NCI-H1092 (cell line): ENCODE measurements around the gene TNNT2.

Experiments
- DNase-seq: peaks from one replicate; lab custom pipeline; 2025; lab: John Stamatoyannopoulos, UW

The TNNT2 gene

DNA sequence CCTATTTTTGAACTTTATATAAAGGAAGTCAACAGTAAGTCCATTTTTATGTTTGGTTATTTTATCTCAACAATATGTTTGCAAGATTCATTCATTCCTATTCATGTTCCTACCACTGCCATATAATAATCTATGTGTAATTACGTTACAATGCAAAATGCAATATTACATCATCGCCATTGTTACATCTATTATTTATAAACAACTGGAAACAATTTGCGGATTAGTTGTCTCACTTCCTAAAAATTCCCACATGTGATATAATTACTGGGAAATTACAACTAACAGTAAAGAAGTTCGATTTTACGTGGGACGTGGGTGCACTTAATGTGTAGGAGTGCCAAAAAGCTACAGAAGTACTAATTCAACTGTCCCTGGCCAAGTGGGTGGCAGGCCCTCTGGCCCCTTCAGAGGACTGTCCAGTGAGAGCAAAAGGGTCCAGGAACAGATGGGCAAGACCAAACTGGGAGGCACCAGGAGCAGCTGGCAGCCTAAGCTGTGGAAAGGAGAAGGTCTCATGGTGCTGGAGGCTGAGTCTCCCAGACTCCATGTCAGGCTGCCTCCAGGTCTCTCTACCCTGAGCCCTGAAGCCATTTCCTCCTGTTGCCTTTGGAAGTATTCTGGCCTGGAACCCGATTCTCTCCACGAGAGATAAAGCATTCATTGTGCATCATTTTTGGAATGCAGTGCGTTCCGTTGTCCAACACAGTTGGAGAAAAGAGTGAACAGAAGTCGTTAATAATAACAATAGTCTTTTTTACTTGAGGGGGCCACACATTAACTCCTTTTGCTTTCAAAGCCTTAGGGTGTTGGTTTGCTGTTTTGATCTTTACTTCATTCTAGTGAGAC lies 42.9 kb downstream of the TNNT2 start:
- no peak for DNase-seq

DNA sequence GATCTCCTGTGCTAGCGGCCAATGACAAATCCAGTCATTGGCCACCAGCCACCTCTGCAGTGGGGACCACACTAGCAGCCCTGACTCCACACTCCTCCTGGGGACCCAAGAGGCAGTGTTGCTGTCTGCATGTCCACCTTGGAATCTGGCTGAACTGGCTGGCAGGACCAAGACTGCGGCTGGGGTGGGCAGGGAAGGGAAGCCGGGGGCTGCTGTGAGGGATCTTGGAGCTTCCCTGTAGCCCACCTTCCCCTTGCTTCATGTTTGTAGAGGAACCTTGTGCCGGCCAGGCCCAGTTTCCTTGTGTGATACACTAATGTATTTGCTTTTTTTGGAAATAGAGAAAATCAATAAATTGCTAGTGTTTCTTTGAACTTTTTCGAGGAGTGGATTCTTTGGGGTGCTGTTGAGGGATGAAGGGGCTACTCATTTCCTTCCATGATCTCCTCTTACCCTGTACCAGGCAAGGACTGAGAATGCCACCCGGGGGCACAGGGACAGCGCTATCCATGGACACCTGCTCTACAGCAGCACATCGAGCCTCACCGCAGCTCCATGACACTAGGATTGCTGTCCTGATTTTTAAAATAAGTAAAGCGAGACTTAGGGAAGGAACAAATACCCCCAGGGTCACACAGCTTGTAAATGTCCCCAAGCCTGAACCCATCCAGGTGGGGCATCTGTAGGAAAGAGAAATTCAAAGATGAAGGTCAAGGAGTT lies 44.7 kb downstream of the TNNT2 start:
- DNase-seq, result no peak

DNA sequence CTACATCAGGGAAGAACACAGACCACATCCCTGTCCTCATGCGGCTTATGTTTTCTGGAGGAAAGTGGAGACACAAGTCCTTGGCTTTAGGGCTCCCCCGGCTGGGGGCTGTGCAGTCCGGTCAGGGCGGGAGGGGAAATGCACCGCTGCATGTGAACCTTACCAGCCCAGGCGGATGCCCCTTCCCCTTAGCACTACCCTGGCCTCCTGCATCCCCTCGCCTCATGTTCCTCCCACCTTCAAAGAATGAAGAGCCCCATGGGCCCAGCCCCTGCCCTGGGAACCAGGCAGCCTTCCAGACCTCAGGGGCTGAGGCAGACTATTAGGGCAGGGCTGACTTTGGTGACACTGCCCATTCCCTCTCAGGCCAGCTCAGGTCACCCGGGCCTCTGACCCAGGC lies 45.5 kb downstream of the TNNT2 start:
- DNase-seq, result no peak

DNA sequence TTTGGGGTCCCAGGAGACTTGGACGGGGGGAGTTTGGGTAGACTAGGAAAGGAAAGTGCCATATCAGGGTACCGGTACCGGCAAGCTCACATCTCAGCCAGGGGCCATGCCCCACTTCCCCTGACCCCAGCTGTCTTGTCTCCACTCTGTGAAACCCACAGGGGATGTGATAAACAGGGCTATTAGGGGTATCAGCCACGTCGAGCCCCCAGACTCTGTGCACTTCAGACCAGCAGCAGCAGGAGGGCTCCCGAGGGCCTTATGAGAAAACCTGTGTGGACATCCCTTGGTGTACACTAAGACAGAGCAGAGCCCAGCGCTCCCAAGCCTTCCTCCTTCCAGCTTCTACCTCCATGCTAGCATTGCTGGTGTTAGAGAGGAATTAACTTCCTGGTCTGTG lies 46.3 kb downstream of the TNNT2 start:
- DNase-seq, result no peak

DNA sequence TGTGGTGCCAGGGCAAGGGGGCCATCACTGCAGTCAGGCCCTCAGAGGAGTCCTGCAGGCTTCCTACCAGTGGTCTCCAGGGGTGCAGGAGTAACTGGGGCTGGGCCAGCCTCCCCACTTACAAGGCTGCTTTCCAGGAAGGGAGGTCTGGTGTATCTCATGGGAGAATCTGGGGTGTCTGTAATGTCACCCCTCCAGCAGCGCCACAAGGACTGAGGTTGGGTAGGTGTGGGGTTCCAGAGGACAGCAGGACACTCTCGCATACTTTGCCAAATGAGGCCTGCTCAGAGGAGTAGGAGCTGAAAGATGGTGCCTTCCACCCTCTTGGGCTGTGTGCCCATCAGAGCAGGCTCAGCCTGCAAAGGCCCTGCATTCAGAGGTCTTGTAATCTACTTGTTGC lies 46.9 kb downstream of the TNNT2 start:
- DNase-seq, result no peak

DNA sequence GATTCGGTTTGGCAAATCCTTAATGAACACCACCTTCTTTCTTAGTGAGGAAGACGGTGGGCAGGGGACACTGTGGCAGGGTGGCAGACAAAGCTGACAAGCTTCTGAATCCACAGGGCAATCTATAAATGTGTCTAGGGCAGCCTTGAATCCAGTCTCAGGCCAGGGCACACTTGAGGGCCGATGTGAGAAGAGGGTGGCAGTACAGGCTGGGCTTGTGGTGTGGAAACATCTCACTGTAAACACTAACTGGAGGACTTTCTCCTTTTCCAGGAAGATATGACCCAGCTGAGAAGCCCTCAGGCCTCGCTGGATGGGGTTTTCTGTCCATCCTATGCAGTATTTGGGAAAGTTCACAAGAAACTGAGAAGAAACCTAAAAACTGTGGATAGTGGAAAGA lies 47.7 kb downstream of the TNNT2 start:
- DNase-seq, result no peak

DNA sequence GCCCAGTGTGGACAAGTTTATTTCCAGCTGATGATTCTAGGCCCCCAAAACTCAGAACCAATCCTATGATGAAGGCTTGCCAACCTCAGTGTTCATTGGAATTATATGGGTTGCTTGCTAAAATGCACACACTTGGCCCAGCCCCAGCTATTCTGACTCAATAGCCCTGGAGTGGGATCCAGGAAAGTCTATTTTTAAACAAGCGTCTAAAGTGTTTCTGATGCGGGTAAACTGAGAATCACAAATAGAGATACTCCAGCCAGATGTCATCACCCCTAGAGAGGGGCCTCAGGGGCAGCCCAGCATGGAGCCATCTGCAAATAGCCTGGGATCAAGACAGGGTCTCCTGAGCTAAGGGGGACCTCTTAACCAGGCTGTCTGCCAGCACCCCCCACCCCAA lies 48.2 kb downstream of the TNNT2 start:
- DNase-seq, result no peak

DNA sequence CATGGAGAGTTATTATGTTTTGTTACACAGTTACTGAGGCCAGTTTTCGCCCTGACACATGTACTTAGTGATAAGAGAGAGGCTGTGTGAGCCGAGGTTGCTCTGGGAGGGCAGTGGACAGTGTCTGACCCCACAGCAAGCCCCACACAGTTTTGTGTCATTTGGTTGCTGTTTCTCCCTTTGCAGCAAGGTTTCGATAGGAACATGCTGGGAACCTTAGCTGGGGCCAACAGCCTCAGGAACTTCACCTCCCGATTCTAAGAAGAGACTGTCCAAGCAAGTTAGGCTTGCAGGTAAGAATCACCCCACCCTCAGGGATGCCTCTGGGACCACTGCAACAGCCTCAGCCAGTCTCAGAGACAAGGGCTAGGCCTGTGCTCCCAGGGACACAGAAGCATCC lies 48.9 kb downstream of the TNNT2 start:
- no peak for DNase-seq

DNA sequence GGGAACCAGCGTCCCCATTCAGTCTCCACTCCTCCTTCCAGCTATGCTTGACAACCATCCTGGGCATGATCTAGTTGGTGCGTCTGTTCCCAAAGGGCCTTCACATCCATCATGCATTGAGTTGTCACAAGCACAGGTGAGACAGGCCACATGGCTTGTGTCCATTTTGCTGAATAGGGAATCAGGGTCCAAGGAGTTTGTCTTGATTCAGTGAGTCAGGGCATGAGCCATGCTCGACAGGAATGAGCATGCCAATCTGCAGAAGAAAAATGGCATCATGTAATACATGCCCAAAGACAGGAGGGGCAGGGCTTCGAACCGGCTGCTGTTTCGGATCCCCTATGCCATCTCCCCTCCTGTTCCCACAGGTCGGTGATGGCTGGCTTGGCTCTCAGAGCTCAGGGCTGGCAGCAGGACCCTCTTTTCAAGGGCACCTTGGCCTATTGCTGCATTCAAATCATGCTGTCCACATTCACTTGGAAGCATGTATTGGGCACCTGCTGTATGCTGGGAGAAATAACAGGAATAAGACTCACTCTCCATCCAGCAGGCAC lies 49.7 kb downstream of the TNNT2 start:
- no peak for DNase-seq

DNA sequence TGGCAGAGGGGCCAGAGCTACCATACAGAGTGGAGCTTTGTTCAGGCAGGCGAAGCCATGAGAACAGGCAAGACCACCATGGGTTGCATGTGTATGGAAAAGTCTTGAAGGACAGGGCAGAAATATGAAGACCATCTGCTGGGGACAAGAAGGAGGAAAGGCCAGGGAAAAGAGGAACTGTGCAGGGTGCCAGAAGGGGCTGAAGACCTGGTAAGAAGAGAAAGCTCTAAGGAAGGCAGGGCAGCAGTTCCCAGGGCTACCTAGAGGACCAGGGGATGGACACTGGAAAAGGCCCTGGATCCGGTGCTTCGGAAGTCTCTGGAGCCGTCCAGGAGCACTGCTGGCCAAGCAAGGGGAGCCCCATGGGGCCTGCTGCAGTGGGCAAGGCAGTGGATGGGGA lies 50.8 kb downstream of the TNNT2 start:
- DNase-seq, result no peak

DNA sequence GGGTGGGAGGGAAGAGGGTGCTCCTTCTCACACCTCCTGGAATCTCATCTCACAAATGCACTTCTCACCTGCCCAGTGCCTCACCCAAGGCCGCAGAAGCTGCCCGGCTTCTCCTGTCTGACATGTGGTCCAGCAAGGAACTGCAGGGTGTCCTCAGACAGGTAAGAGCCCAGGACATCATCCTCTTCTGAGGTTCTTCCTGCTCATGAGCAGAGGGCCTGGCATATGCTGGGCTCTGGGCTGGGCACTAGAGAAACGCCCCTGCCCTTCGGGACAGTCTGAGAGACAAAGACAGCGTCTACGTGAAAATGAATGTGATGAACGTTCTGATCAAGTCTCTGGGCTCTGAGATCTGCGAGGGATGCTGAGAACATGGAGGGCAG lies 51.8 kb downstream of the TNNT2 start:
- DNase-seq, result no peak

DNA sequence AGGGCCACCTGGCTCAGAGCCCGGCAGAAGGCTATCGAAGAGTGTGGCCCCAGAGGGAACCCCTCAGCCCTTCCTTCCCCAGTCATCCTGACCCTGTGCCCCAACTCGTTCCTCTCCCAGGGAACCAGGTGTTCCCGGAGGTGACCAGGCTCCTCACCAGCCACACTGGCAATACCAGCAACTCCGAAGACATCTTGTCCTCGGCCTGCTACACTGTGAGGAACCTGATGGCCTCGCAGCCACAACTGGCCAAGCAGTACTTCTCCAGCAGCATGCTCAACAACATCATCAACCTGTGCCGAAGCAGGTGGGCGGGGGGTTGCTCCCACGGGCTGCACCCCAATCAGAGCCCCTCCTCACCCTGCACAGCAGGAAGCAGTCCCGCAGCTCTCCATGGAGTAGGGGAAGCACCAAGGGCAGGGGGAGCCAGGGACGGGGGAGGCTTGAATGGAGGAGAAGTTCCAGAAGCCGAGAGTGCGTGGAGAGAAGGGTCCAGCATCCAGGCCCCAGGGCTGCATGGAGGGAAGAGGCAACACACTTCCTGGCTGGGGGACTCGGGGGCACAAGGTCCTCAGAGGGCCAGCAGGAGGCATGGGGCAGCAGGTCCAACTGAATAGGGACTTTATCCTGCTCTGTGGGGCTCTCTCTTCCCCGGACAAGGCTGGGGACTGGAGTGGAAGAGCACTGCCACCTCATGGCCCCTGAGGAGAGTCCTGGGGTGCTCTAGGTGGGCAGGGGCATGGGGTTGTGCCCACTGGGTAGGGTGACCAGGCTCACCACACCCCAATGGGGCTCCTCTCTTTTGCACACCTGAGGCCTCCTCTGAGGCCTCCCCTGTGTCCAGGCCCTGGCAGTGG lies 52.4 kb downstream of the TNNT2 start:
- DNase-seq, result no peak

DNA sequence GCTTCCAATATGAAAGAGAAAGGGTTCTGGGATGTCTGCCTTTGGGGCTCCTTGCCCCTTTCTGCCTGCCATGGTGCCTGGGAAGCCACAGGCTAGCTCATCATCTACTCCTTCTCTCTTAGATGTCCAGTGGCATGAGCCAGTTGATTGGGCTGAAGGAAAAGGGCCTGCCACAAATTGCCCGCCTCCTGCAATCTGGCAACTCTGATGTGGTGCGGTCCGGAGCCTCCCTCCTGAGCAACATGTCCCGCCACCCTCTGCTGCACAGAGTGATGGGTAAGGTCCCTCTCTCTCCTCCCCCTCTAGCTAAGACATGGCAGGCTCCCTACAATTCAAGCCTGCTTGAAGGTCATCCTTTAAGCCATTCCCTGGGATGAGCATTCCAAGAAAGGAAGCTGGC lies 53.2 kb downstream of the TNNT2 start:
- DNase-seq, result no peak

DNA sequence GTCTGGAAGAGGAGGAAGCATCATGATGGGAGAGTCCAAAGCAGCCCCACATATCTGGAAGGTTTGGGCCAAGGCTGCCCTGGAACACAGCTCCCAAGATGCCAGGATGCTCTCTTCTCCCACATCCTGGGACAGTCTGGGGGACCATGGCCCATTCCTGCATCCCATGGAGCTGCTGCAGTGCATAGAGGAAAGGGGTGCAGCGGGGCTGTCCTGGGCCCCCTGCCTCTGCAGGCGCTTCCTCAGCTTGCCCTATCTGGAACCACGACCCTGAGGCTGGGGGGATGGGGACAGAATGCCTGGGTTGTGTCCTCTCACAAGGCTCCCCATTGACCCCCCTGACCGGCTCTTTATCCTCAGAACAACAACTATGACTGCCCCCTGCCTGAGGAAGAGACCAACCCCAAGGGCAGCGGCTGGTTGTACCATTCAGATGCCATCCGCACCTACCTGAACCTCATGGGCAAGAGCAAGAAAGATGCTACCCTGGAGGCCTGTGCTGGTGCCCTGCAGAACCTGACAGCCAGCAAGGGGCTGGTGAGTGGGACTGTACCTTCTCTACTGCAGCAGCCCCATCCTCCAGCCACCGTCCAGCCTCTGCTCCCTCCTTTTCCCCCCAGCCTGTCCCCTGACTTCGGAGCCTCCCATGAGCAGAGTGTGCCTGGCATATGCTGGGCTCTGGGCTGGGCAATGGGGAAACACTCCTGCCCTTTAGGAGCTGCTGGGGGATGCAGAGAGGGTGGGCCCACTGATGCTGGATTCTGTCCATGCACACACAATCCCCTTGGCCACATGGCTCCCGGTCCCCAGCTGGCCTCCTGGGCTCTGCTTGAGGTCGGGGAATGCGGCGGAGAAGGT lies 54.6 kb downstream of the TNNT2 start:
- DNase-seq, result no peak

DNA sequence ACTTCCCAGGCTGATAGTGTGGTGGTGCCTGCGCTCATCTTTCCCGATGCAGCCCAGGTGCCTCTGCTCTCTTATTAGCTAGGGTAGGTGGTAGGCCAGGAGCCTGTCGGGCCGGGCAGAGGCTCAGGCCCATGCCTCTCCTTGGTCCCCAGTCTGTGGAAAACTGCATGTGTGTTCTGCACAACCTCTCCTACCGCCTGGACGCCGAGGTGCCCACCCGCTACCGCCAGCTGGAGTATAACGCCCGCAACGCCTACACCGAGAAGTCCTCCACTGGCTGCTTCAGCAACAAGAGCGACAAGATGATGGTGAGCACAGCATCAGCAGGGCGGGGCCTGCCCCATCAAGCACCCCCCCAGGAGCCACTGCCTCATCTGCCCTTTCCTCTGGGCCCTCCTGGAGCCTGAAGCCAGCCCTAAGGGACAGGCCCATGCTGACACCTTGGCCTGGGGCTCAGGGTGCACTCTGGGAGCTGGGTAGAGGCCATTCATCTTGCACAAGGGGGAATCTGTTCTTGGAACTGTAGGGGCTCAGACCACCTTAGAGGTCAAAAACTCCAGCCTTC lies 55.6 kb downstream of the TNNT2 start:
- no peak for DNase-seq

DNA sequence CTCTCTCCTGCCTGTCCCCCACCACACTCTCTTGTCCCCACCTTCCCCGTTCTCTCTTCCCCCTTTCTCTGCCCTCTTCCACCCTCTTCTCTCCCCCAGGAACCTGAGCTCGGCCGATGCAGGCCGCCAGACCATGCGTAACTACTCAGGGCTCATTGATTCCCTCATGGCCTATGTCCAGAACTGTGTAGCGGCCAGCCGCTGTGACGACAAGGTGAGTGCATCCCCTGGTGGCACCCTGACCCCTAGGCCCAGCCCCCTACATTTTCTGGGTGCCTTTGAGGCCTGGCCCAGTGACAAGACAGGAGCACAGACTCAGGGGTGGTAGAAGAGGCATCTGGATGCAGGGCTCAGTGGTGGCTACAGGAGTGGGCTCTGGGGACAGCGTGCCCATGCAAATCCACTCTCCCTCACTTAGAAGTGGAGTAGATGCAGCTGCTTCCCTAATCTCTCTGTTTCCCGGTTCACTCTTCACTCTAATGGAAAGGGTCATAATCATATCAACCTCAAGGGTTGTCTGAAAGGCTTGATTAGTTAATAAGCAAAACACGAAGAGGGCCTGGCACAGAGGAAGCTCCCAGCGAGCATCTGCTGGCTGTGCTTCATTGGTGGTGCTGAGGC lies 57.2 kb downstream of the TNNT2 start:
- peak; percentile 58 for DNase-seq

DNA sequence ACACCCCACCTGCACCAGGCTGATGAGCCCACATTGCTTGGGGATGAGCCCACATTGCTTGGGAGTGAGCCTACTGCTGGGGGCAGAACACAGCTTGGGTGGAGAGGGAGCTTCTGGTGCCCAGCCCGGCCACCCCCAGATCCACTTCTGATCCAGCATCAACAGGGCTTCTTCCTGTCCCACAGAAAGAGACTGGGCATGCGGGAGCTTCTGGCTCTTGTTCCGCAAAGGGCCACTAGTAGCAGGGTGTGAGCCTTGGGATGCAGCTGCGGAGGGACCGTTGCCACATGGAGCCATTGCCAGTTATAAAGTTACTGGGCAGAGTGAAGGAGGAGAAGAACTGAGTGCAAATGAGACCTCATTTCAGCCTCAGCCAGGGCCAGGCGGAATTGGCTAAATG lies 57.8 kb downstream of the TNNT2 start:
- no peak for DNase-seq

DNA sequence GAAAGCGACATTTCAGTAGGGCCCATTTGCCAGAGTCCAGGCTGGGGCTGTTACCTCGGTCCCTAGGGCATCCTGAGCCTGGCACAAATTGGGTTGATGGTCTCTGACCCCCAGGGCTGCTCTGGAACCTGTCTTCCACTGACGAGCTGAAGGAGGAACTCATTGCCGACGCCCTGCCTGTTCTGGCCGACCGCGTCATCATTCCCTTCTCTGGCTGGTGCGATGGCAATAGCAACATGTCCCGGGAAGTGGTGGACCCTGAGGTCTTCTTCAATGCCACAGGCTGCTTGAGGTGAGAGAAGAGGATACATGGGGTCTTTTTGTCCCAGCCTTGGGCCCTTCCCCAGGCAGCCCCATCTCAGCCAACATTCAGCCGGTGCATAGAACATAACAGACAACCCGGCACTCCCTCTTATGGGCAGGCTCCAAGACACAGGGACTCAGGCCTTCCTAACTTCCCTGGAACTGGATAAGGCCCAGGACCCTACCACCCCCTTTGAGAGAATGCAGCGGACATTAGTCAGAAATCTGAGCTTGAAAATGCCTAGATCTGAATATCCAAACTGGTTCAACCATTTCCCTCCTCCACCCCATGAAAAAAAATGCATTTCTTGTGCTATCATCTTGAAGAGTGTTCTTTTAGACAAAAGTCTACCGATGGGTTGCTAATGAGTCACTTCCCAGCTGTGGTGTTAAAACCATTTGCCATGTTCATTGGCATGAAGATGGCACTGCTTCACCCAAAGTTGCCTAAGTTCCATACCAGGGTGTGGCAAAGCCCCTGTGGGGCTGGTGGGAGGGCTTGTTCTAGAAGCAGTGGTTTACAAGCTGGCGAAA lies 58.8 kb downstream of the TNNT2 start:
- no peak for DNase-seq

DNA sequence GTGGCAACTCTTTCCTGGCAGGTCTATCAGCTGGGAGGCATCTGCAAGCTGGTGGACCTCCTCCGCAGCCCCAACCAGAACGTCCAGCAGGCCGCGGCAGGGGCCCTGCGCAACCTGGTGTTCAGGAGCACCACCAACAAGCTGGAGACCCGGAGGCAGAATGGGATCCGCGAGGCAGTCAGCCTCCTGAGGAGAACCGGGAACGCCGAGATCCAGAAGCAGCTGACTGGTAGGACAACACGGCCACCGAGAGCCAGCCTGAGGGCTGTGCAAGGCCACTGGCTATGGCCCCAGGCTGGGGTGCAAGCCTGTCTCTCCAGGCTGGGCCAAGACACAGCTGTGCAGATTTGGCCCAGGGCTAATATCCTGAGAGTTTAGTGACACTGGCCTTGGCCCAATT lies 59.9 kb downstream of the TNNT2 start:
- no peak for DNase-seq

DNA sequence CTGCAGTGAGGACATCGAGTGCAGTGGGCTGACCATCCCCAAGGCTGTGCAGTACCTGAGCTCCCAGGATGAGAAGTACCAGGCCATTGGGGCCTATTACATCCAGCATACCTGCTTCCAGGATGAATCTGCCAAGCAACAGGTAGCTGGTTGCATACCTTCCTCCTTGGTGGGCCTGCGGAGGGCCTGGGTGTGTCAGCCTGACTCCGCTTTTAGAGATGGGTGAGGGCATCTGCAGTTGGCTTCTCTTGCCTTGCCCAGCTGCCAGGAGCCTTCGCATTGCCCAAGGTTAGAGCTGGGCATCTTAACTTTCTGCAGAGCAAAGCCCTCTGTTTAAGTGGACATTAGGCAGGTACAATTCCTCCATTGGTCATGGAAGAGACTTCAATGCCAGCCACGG lies 60.9 kb downstream of the TNNT2 start:
- DNase-seq, result no peak
